HG03196 (cell line): ENCODE measurements around the gene ARRDC3.
"Not testable (repeated sequence)": the region's sequence is repeated elsewhere in the genome, so short reads cannot be mapped to it uniquely, and the experiment has no call there.

Experiments
- ATAC-seq: cut with Tn5 transposase; IDR thresholded peaks from one replicate; pipeline ENCODE4 v1.9.1; 2021; ENCODE audit not compliant: unreplicated experiment

The ARRDC3 gene

DNA sequence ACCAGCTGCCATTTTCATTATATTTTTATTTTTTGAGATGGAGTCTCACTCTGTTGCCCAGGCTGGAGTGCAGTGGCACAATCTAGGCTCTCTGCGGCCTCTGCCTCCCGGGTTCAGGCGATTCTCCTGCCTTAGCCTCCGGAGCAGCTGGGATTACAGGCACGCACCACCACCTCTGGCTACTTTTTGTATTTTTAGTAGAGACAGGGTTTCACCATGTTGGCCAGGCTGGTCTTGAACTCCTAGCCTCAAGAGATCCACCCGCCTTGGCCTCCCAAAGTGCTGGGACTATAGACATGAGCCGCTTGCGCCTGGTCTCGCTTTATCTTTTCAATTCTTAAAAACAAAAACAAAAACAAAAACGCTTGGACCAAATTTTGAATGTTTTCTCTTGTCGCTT lies 2.5 kb upstream of the ARRDC3 start:
- not testable (repeated sequence) for ATAC-seq

DNA sequence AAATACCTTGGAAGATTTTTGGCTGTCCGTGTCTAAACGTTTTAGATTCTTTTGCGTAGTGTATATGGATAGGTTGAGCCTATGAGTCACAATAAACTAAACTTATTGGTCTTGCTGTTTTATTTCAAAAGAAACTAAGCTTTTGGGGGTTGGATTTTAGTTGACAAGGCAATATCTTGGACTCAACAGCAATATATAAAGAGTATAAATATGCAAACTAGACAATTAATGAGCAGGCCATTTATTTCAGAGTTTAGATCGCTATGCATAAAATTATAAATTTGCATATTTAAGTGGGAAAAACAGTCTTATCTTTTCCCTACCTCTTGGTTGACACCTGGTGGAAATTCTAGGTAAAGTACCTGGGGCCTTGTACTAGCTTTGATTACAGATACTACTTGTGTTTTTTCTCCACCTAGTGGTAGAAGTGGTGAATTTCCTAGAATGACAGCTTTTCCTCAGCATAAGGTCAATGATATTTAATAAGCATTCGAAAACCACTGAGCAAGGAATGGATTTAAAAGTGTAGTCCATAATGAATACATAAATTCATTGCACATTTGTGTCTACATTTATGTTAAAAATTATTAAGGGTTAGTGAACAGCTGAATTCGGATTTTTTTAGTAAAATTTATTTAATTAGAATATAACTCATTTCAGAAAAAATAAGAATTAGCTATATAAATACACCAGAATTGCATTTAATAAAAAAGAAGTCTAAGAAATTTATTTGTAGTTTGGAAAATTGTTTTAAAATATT lies 1.7 kb upstream of the ARRDC3 start:
- peak; percentile 14 for ATAC-seq

DNA sequence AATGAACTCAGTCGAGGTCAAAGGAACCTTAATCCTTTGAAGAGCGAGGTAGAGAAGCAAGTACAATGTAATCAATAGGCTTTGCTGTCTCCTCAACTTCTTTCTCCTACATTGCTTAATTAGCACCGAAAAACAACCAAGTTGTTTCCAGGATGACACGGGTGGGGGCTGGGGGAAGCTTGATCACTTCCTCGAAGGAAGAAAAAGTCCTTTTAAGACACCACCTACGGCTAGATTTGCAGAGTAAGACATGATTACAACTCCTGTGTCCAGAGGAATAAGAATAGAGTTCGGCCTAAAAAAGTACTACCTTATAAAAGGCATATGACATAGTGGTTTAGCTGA lies 811 bp upstream of the ARRDC3 start:
- no peak for ATAC-seq

DNA sequence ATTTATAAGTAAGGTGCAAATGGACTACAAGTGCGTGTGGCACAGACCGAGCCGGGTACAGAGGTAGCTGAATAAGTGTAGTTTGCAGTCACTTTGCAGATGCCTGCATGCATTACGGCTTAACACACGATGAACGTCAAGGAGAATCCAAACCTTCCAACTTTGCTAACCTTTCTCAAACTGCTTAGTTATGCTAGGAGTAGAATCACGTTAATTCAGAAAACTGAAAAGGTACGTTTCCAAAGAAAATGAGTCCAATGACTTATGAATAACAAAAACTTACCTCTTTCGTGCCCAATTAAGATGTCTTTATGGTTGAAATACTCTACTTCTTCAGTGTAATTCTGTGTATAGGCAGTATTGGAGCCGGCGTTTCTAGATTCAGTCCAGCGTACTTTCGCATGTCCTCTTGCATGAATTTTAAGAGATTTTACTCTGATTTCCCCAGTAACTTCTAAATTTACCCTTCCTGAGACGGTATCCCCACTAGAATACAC lies 539 bp downstream of the ARRDC3 start:
- ATAC-seq, result no peak

DNA sequence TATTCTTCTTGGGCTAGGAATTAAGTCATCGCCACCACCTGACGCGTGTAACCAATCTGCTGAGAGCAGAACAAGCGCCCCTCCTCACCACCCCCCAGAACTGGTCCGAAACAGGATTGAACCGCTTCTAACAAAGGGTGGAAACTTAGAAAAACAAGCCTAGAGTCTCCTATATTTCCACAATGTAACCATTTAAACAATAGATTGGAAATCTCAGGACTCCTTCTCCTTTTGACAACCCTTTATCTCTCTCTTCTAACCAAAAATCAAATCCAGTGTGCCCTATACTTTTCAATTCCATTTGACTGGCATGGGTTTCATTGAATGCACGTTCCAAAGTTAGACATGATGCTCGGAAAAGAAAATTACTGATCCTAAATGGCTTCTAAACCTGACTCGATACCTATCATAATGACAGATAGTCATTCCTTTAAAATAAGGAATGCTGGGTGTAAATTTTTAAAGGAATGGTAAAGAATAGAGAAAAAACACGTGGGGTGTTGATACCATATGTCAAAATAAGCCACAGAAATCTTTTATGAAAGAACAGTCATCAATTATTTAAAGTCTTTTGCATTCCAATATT lies 1.2 kb downstream of the ARRDC3 start:
- peak; percentile 21 for ATAC-seq

DNA sequence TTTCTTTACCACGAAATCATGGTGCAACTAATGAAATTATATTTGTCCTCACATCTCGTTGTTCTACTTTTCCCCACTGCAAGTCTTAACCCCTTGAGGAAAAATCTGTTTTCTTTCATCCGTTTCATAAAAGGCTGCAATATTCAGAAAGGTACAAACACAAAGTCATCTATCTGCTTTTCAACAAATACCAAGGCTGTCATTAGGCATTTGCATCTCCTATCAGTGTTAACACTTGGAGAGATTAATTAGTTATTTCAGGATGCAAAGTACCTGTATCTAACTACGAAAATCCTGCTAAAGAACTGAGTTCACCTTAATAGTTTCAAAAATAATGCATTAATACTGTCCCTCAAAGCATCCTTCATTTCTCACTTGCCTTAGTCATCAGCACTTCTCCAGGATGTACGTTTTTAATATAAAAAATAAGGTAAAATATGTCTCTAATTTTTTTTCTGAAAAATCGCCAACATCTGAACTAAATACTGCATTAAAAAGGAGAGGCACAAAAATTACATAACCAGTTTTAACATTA lies 1.8 kb downstream of the ARRDC3 start:
- ATAC-seq, result no peak

DNA sequence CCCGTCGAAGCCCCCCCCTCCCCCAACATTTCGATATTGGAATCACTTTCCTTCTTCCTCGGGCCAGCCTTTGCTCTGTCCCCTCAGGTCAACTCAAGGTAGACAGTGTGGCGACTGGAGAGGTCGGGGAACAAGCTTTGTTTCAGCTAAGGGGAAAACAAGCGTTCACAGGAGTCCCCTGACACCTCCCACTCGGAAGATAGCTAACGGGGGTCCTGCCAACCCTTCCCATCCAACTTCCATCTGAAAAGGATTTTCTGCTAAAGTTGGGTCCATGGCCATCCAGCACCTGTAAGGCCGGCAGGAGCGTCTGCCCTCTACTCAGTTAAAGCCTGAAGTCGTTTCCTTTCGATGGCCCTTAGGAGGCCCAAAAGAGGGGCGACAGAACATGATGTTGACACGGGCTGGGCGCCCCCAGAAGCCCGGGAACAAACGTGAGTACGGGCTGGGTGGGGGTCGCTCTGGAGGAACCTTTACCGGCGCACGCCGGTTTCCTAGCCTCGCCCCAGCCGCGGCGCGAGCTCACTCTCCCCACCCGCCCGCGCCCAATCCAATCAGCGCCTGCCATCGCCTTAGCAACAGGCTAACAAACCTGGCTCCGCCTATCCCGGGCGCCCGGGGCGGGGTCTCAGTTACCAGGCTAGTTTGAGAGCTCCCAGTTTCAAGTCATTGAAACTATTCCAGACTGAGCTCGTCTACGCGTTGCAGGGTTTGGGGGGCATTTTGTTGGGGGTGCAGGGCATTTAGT lies 2.5 kb downstream of the ARRDC3 start:
- peak; percentile 52 for ATAC-seq

DNA sequence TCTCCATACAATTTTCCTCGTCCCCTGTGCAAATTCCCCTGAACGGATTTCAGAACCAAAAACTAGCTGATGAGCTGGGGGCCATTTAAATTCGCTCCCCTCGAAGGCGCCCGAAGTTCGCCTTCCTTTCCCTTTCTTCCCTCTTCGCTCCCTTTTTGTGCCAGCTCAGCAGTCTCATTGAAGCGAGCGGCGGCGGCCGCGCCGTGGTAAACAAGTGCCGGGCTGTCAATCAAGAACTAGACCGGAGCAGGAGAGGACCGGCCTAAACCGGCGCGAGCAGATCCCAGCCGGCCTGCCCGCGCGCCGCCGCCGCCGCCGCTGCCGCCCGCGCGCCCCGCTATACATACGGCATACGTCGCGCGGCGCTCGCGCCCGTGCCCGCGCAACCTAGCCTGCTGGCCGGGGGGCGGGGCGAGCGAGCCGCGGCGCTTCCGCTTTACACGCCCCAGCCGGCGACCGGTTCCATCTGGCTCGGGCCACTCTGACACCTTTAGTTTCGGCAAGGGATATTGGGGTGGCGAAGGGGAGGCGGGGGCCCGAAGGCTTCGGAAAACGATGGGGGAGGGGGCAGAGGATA lies 3.1 kb downstream of the ARRDC3 start:
- peak; percentile 59 for ATAC-seq

DNA sequence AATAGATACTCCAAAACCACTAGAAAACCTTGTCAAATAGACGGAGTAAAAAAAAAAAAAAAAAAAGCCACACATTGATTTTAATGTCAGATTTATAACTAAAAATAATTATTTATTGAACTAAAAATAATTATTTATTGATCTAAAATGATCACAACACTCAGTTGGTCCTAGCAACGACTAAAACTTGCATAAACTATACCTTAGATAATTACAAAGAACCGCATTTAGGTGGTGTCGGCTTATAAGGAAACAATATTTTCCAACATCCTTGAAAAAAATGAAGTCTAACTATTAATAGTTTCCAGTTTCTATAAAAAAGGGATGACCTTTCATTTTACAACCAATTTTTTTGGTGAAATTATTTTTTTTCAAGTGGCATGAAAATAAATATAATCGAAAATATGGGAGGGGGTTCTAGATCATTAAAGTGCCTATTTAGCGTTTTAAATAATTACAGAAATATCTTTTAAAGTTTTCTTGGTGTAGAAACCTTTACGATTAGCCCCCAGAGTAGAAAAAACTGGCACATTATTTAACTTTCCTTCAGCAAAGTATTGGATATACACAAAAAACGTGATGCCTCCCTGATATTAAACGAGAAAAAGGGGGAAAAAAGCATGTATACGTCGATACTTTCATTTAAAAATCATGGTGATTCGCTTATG lies 3.7 kb downstream of the ARRDC3 start:
- no peak for ATAC-seq

DNA sequence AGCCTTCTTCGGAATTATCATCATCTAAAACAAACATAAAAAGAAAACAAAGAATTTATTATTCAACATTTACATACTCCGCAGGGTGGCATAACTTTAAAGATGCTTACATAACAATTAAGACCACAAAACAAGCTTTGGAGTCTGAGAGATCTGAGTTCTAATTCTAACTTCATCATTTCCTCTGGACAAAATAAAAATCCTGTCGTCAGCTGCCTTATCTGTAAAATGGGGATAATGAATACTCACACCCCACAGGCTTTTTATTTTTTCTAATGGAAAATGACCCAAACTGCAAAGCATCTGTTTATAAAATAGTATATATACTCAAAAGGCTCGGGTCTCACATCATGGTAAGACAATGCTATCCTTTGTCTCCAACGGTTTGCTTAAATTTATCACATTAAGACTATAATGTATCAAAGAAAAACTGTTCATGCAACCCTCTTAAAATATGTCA lies 4.3 kb downstream of the ARRDC3 start:
- ATAC-seq, result no peak

DNA sequence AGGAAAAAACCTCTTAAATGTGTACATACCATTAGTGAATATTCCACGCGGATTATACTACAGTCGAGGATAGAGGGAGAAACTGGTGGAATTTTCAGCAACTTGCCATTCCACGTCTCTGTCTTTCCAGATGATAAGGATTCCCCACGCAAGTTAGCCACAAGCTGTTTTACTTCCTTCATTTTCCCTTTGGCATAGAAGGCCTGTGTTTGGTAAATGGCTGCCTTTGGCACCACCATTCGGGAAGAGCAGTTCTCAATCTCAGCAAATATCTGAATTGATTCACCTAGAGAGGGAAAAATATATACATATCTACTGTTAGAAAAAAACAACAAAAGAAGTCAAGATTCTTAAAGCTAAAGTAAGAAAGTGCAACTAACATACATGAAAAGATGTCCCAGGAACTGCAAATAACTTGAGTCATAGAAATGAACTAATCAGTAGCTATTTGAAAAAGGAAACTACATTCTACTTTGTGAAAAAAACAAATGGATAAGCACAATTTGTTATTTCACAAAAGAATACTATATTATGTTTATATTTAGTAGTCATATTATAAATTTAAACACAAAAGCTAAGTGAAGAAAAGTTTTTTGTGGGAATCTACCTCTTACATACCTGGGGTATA lies 8.1 kb downstream of the ARRDC3 start:
- ATAC-seq, result no peak

DNA sequence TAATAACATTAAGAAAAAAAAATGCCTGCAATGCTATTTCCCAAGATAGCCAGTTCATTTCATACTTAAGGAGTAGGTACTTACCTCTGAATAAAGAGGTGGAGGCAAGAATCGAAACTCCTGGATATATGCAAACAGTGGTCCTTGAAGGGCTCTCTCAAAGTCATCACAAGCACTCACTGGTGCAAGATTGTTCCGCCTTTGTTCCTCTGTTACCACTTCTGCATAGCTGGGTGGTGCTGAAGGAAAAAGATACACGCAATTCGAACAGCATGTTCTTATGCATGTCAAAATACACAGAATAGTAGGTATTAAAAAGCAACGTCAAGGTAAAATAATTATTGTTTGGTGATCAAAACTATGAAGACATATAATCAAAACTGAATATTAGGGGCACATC lies 9.5 kb downstream of the ARRDC3 start:
- ATAC-seq, result no peak

DNA sequence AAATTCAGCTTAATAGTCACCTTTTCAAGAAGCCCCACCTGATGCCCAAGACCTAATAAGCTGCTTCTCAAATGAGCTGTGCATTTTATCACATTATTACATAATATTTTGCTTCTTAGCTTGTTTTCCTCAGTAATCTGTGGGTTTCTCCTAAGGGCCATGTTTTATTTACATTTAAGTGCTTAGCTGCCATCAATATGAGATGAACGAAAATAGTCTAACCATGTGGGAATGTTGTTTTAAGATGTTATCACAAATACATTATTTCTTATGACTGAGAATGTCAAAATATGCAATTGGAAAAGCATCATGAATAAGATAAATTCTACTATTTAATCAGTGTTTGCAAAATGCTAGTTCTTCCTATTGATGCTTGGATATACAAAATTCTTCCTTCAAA lies 10.1 kb downstream of the ARRDC3 start:
- no peak for ATAC-seq

DNA sequence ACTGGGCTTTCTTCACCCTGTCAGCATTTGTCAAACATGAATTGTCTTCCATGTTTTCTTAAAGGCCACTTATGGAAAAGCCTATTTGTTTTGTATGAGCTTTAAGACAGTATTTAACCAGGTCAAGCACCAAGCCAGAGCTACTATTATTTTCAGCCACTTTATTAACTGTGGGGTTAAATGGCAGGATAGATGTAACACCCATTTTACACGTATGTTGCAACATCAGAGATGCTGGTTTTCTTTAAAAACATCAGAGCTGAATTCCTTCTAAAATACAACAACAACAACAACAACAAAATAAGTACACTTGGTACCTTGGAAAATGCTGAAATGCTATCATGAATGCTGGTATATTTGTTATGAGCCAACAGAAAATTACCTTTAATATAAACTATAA lies 13.6 kb downstream of the ARRDC3 start:
- no peak for ATAC-seq

DNA sequence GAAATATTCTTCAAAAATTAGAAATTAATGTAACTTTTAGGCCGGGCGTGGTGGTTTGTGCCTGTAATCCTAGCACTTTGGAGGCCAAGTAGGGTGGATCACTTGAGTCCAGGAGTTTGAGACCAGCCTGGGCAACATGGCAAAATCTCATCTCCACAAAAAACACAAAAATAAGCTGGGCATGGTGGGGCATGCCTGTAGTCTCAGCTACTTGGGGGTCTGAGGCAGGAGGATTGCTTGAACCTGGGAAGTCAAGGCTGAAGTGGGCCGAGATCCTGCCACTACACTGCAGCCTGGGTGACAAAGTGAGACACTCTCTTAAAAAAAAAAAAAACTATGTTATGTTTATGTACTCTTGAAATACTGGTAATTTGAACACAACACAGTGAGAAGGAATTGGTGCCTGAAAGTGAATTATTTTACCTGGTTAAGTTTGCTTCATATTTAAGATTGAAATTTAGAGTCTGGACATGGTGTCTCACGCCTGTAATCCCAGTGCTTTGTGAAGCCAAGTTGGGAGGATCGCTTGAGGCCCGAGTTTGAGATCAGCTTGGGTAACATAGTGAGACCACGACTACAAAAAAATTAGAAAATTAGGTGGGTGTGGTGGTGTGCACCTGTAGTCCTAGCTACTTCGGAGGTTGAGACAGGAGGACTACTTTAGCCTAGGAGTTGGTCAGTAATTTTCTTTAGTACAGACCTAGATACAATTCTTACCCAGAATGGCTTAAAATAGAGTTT lies 15.0 kb downstream of the ARRDC3 start:
- no peak for ATAC-seq

DNA sequence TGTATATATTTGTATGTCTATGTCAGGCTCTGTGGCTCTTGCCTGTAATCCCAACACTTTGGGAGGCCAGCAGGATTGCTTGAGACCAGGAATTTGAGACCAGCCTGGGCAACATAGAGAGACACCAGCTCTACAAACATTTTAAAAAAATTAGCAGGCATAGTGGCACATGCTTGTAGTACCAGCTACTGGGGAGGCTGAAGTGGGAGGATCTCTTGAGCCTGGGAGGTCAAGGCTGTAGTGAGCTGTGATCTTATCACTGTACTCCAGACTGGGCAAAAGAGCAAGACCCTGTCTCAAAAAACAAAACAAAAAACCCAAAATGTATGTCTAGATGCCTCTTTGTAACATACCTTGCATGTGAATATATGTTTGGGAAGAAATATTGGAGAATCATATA lies 15.8 kb downstream of the ARRDC3 start:
- ATAC-seq, result no peak

DNA sequence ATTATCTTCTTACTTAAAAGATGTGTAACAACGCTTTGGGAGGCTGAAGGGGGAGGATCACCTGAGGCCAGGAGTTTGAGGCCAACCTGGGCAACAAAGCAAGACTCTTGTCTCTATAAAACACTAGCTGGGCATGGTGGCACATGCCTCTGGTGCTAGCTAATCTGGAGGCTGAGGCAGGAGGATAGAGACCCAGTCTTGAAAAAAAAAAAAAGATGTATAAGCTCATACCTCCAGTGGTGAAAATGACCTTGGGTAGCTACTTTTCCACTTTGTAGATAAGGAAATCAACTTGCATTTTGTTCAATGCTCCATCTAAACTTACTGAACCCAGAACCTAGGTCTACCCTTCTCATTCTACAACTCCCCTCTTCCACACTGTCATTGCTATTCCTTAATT lies 16.6 kb downstream of the ARRDC3 start:
- no peak for ATAC-seq

DNA sequence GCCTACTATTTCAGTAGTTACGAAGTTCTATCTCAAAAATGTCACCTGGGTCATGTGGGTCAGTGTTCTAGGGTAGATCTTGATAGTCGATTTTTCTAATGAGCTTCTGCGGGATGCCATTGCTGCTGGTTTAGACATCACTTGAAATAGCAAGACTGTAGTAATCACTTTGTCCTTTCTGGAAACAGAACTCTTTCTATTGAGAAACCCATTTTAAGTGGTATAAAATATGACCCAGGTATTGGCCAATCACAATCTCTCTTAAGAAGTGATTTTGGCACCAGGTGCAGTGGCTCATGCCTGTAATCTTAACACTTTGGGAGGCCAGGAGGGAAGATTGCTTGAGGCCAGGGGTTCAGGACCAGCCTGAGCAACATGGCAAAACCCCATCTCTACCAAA lies 17.6 kb downstream of the ARRDC3 start:
- no peak for ATAC-seq

DNA sequence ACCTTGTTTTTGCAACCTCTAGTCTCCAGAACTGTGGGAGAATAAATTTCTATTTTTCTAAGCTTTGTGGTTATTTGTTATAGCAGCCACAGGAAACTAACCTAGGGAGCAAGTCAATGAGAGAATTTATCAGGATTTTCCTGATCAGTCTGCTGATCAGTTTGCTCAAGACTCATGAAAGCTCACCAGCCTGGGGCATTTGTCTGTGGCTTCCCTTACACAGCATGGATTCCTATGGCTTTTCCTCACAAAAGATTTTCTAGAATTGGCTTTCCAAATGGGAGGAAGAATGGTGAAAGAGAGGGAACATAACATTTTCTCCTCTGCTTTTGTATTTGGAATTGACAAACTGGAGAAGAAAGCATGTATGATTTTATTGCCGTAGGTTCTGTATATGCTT lies 20.2 kb downstream of the ARRDC3 start:
- ATAC-seq, result no peak

DNA sequence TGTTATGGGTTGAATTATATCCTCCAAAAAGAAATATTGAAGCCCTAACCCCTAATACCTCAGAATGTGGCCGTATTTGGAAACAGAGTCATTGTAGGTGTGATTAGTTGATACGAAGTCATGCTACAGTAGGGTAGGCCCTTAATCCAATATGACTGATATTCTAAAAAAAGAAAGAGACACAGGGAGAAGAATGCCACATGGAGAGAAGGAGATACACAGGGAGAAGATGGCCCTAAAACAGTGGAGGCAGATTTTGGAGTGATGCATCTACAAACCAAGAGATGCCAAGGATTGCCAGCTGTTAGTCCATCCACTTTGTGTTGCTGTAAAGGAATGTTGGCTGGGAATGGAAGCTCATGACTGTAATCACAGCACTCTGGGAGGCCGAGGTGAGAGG lies 21.3 kb downstream of the ARRDC3 start:
- ATAC-seq, result no peak
